Right atrium auricular region (tissue), 2 donors: Measurements from ENCODE around the gene WDR1. TPM values are rescaled to one million over a fixed set of nuclear protein-coding genes. Genes with fewer than 3 reads are reported as not detected.

Experiments used
- DNase-seq: peaks from one replicate; pipeline ENCODE4 v3.0.0-alpha.2; 2019; ENCODE audit warnings: low spot score
- H3K27ac ChIP-seq, 2 donors: fragments of 200-600 bp; sonication (generic); 1 replicate in 1 of 2; 2 replicates in 1 of 2; pipeline ENCODE4 v1.5.1; 2016 to 2019
- H3K27me3 ChIP-seq, 2 donors: fragments of 200-600 bp; sonication (generic); one replicate each; pipeline versions ENCODE4 v1.5.1 to v1.6.0; 2017 to 2019
- H3K36me3 ChIP-seq: fragments of 200-600 bp; sonication (generic); one replicate; pipeline ENCODE4 v1.5.1; 2016
- H3K4me1 ChIP-seq, 2 donors: fragments of 200-600 bp; sonication (generic); one replicate each; pipeline versions ENCODE4 v1.5.1 to v1.6.0; 2017 to 2019
- H3K4me3 ChIP-seq, 2 donors: fragments of 200-600 bp; sonication (generic); 1 replicate in 1 of 2; 2 replicates in 1 of 2; pipeline ENCODE4 v1.5.1; 2017 to 2019; ENCODE audit warnings: mild to moderate bottlenecking in 1 of 2, moderate library complexity in 1 of 2
- H3K9me3 ChIP-seq, 2 donors: fragments of 200-600 bp; sonication (generic); one replicate each; pipeline ENCODE4 v1.5.1; 2019
- total RNA-seq, 2 donors: library from RNA; depleted of rRNA; stranded (reverse); fragments of >200 nt; gene quantifications; one replicate each; pipeline ENCODE4 v1.1.0, GENCODE V29; 2016
- TF ChIP-seq, protein P1 (sequence below), 2 donors: fragments of 200-600 bp; sonication (generic); IDR thresholded peaks; one replicate each; pipeline ENCODE4 v1.5.1; 2019; ENCODE audit warnings: antibody characterized with exemption in 2 of 2

WDR1 gene
- total RNA-seq, 2 donors from 2014 or later, result 109 to 216 TPM

DNA sequence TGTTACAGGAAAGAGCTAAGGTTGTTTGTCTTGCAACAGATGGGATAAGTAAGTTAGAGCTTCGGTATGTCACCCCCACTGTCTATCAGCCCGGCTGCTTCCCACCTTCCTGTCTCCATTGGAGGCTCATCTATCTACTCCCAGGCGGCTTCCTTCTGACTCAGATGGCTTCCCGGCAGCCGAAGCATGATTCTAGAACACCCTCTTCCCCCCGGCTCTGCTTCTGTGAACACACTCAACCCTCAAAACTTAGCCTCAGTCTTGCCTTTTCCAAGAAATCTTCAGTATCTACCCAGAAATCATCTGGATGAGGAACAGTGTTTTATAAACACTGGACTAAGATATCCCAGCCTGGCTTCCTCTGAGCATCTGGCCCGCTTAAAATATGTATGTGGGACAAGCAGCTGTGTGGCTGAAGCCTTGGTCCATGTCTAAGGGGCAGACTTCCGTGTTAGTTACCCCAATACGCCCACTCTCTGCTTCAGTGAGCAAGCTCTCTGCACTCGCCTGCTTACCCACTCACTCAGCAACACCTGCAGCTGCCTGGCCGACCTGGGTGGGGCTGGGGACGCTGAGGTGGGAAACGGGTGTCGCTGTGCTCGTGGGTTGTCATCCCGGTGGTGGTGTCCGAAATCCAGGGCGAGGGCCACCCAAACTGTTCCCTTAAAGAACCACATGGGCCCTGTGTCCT, 83.3 kb downstream of the WDR1 start:
- Histone ChIP-seq H3K4me3 (no peak overlapping the region), H3K4me1 (peaks cover 0 to 43% of the 10 kb centered on the region in 2 donors), H3K27me3 (no peaks in the 10 kb centered on the region), H3K9me3 (no peaks in the 10 kb centered on the region), H3K36me3 (no peaks in the 10 kb centered on the region), H3K27ac (peak overlapping the region; percentile 59 to 70)
- no peak for DNase-seq
- TF ChIP-seq, protein P1, sequence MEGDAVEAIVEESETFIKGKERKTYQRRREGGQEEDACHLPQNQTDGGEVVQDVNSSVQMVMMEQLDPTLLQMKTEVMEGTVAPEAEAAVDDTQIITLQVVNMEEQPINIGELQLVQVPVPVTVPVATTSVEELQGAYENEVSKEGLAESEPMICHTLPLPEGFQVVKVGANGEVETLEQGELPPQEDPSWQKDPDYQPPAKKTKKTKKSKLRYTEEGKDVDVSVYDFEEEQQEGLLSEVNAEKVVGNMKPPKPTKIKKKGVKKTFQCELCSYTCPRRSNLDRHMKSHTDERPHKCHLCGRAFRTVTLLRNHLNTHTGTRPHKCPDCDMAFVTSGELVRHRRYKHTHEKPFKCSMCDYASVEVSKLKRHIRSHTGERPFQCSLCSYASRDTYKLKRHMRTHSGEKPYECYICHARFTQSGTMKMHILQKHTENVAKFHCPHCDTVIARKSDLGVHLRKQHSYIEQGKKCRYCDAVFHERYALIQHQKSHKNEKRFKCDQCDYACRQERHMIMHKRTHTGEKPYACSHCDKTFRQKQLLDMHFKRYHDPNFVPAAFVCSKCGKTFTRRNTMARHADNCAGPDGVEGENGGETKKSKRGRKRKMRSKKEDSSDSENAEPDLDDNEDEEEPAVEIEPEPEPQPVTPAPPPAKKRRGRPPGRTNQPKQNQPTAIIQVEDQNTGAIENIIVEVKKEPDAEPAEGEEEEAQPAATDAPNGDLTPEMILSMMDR (IDR thresholded peaks at IDR 0.05), result no peak

DNA sequence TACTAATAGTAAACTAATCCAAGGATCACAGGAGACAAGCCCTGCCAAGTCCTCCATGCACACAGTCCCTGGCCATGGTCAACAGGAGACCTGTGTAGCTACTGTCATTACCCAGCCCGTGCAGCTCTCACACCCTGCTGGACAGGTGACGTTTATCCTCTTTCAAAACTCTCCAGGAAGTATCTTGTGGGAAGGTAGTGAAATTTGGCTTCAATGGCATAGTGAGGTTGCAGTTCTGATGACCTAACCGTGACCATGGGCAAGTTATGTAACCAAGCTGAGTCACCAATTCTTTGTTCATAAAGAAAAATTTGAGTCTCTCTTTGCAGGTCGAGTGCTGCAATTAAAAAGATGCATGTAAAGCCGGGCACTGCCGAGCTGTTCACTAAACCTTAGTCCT, 84.0 kb downstream of the WDR1 start:
- TF ChIP-seq, protein P1 (IDR thresholded peaks at IDR 0.05), result no peak
- no peaks in the 10 kb centered on the region for H3K36me3 ChIP-seq
- no peak overlapping the region for H3K4me3 ChIP-seq
- peaks cover 0 to 43% of the 10 kb centered on the region in 2 donors for H3K4me1 ChIP-seq
- DNase-seq, result no peak
- H3K27me3 ChIP-seq, result no peaks in the 10 kb centered on the region
- H3K9me3 ChIP-seq, result no peaks in the 10 kb centered on the region
- H3K27ac ChIP-seq, result peak overlapping the region; percentile 59 to 70

DNA sequence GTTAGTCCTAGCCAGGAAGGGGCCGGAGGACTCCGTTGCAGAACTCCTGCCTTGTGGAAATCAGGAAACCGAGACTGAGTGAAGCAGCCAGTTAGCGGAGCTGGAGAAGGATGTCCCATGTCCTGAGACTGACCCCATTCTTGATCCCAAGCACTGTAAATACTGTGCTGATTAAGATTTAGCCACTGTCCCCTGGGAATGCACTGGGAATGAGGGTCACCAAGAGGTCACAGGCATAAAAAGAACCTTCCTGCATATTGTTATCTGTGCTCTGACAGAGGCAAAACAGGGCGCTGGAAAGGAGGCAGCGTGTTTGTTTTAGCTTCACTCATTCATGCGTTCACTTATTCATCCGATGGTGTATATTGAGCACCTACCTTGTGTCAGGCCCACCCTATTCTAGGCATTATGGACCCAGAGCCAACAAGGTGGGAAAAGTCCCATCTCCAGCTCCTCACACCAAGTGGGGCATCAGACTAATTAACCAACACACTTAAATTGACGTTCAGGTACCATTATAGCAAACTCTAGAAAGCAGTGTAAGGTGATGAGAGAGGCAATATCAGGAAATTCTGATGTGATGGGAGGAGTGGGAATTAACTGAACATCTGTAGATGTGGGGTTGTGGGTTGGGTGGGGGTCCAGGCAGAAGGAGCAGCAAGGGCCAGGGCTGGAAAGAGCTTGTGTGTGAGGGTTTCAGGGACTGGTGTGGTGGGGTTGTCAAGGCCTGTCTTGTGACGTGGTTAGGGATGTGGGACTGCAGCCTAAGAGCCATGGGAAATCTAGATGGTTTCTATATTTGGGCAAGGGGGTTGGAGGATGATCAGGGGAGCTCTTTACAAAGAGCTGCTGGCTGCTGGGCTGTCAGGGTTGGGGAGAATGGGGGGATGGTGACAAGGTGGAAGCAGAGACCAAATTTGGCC, 84.7 kb downstream of the WDR1 start:
- DNase-seq, result no peak
- Histone ChIP-seq H3K27me3 (no peaks in the 10 kb centered on the region), H3K4me3 (no peak overlapping the region), H3K4me1 (peaks cover 0 to 43% of the 10 kb centered on the region in 2 donors), H3K27ac (peak overlapping the region; percentile 70 to 79), H3K36me3 (no peaks in the 10 kb centered on the region), H3K9me3 (no peaks in the 10 kb centered on the region)
- TF ChIP-seq, protein P1 (IDR thresholded peaks at IDR 0.05), result no peak

DNA sequence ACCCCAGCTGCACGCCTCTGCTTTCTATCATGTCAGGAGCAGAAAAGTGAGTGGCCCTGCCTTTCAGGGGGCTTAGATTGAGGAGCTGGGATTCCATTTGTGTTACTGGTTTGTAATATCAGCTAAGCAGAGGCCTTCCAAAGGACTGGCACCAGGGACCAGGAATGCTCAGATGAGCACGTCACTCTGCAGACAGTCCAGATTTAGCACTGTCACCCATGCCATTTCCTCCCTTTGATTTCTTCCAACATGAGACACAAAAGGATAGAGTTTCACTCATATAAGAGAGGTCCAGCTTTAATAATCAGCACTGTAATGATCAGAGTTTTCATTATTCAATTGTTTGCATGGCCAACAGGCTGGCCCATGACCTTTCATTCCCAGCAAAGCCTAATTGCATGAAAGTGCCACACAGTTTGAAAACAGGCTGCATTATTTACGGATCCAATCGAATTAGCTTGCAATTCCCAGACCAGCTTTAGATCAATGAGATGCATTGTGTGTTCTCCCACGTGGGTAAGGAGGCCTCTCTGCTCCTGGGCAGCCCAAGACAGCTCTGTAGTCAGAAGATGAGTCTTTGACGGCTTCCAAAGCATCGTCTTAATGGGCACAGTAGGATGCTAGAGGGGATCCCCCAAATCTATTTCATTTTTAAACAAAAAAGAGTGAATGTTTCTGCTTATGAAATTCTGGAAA, 85.5 kb downstream of the WDR1 start:
- H3K4me3 ChIP-seq, result no peak overlapping the region
- TF ChIP-seq, protein P1 (IDR thresholded peaks at IDR 0.05), result no peak
- H3K9me3 ChIP-seq, result no peaks in the 10 kb centered on the region
- no peaks in the 10 kb centered on the region for H3K36me3 ChIP-seq
- H3K27me3 ChIP-seq, result no peaks in the 10 kb centered on the region
- peaks cover 0 to 43% of the 10 kb centered on the region in 2 donors for H3K4me1 ChIP-seq
- no peak for DNase-seq
- peak overlapping the region; percentile 70 to 79 for H3K27ac ChIP-seq

DNA sequence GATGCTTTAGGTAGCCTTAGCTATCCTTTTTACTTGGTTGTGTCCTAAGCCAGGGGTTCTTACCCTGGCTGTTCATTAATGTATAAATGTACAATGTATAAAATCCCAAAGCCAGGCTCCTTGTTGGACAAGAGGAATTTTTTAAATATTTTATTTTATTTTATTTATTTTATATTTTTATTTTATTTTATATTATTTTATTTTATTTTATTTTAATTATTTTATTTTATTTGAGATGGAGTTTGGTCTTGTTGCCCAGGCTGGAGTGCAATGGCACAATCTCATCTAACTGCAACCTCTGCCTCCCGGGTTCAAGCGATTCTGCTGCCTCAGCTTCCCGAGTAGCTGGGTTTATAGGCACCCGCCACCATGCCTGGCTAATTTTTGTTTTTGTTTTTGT, 87.2 kb downstream of the WDR1 start:
- peaks cover 0 to 48% of the 10 kb centered on the region in 2 donors for H3K4me1 ChIP-seq
- TF ChIP-seq, protein P1 (IDR thresholded peaks at IDR 0.05), result no peak
- no peak for DNase-seq
- no peak overlapping the region for H3K27ac ChIP-seq
- H3K36me3 ChIP-seq, result no peaks in the 10 kb centered on the region
- no peak overlapping the region for H3K4me3 ChIP-seq
- H3K9me3 ChIP-seq, result no peaks in the 10 kb centered on the region
- no peaks in the 10 kb centered on the region for H3K27me3 ChIP-seq
